ENCODE results near the gene TMEM209.

TMEM209 gene

DNA sequence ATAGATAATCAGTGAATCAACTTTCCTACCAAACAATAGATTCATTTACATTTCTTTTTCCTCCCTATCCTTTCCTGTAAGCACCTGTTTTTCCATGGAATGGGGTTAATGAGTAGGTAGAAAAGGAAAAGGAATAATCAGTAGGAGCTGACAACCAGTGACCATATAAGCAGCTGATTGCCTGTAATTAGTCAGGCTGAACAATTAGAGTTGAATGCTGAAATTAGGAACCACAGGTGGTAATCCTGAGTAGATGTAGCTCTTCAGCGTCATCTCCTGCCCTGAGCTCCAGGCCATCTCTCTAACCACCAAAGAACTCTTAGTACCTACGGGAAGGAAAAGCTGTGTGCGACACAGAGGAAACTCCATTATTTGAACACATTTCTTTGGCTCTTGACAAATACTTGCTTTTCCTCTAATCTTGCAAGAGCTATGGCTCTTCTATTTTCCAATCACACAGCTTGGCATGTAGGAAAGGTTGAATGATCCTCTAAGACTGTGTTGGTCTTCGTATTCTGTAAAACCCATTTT lies 71.0 kb downstream of the TMEM209 start:
- no peaks in the 10 kb centered on the region for H3K27me3 ChIP-seq (ENCODE audit: insufficient read depth, poor library complexity, severe bottlenecking)
- DNase-seq (ENCODE audit: low read depth in 1 of 2, low spot score in 1 of 2) = no peak
- TF ChIP-seq GABPA (IDR thresholded peaks at IDR 0.05; ENCODE audit: low read depth) (no peak), POLR2AphosphoS5 (IDR thresholded peaks at IDR 0.05; ENCODE audit: low read depth) (no peak), SPI1 (IDR thresholded peaks at IDR 0.05; ENCODE audit: borderline replicate concordance, low read depth) (no peak)
- TF ChIP-seq, protein P1, sequence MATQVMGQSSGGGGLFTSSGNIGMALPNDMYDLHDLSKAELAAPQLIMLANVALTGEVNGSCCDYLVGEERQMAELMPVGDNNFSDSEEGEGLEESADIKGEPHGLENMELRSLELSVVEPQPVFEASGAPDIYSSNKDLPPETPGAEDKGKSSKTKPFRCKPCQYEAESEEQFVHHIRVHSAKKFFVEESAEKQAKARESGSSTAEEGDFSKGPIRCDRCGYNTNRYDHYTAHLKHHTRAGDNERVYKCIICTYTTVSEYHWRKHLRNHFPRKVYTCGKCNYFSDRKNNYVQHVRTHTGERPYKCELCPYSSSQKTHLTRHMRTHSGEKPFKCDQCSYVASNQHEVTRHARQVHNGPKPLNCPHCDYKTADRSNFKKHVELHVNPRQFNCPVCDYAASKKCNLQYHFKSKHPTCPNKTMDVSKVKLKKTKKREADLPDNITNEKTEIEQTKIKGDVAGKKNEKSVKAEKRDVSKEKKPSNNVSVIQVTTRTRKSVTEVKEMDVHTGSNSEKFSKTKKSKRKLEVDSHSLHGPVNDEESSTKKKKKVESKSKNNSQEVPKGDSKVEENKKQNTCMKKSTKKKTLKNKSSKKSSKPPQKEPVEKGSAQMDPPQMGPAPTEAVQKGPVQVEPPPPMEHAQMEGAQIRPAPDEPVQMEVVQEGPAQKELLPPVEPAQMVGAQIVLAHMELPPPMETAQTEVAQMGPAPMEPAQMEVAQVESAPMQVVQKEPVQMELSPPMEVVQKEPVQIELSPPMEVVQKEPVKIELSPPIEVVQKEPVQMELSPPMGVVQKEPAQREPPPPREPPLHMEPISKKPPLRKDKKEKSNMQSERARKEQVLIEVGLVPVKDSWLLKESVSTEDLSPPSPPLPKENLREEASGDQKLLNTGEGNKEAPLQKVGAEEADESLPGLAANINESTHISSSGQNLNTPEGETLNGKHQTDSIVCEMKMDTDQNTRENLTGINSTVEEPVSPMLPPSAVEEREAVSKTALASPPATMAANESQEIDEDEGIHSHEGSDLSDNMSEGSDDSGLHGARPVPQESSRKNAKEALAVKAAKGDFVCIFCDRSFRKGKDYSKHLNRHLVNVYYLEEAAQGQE (IDR thresholded peaks at IDR 0.05; ENCODE audit: insufficient replicate concordance, low read depth) = no peak
- TF ChIP-seq, protein P2, sequence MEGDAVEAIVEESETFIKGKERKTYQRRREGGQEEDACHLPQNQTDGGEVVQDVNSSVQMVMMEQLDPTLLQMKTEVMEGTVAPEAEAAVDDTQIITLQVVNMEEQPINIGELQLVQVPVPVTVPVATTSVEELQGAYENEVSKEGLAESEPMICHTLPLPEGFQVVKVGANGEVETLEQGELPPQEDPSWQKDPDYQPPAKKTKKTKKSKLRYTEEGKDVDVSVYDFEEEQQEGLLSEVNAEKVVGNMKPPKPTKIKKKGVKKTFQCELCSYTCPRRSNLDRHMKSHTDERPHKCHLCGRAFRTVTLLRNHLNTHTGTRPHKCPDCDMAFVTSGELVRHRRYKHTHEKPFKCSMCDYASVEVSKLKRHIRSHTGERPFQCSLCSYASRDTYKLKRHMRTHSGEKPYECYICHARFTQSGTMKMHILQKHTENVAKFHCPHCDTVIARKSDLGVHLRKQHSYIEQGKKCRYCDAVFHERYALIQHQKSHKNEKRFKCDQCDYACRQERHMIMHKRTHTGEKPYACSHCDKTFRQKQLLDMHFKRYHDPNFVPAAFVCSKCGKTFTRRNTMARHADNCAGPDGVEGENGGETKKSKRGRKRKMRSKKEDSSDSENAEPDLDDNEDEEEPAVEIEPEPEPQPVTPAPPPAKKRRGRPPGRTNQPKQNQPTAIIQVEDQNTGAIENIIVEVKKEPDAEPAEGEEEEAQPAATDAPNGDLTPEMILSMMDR (IDR thresholded peaks at IDR 0.05; ENCODE audit: insufficient read depth, low read length) = no peak
- H3K4me3 ChIP-seq (replicated peaks; ENCODE audit: insufficient read depth, low read length) = no peak overlapping the region
- no peak overlapping the region for H3K27ac ChIP-seq (replicated peaks)

DNA sequence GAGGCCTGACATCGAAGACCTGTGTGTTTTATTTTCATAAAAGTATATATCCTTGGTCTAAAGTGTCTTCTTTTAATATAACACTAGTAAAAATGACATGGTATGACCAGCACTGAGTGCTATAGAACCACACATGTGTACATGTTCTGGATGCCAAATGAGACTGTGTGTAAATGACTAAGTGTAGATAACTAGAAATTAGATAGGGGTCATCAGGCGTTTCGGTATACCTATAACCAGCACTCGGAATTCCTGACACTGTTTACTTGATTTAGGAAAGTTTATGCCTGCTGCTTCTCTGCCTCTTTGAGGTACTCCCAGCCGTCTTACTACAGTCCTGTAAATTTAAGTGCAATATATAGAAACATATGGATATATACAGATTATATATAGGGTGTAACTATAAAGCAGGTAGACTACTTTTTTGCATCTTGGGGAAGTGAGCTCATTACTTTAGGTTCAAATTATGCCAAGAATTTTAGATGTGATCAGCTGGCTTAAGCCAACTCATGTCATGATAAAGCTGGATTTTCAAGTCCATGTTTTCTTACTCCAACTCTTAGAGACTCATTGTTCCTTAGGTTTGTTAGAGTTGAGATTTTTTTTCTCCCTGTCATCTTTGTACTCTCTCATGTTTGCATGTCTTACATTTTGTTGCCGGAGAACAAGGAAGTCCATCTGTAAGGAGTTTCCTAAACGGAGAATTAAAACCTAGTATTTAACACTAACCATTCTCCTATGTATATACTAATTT lies 72.0 kb downstream of the TMEM209 start:
- H3K27ac ChIP-seq (replicated peaks) = no peak overlapping the region
- TF ChIP-seq GABPA (IDR thresholded peaks at IDR 0.05; ENCODE audit: low read depth) = no peak
- TF ChIP-seq, protein P1 (IDR thresholded peaks at IDR 0.05; ENCODE audit: insufficient replicate concordance, low read depth) = no peak
- TF ChIP-seq POLR2AphosphoS5 (IDR thresholded peaks at IDR 0.05; ENCODE audit: low read depth) = no peak
- TF ChIP-seq, protein P2 (IDR thresholded peaks at IDR 0.05; ENCODE audit: insufficient read depth, low read length) = no peak
- TF ChIP-seq SPI1 (IDR thresholded peaks at IDR 0.05; ENCODE audit: borderline replicate concordance, low read depth) = no peak
- H3K27me3 ChIP-seq (ENCODE audit: insufficient read depth, poor library complexity, severe bottlenecking) = no peaks in the 10 kb centered on the region

DNA sequence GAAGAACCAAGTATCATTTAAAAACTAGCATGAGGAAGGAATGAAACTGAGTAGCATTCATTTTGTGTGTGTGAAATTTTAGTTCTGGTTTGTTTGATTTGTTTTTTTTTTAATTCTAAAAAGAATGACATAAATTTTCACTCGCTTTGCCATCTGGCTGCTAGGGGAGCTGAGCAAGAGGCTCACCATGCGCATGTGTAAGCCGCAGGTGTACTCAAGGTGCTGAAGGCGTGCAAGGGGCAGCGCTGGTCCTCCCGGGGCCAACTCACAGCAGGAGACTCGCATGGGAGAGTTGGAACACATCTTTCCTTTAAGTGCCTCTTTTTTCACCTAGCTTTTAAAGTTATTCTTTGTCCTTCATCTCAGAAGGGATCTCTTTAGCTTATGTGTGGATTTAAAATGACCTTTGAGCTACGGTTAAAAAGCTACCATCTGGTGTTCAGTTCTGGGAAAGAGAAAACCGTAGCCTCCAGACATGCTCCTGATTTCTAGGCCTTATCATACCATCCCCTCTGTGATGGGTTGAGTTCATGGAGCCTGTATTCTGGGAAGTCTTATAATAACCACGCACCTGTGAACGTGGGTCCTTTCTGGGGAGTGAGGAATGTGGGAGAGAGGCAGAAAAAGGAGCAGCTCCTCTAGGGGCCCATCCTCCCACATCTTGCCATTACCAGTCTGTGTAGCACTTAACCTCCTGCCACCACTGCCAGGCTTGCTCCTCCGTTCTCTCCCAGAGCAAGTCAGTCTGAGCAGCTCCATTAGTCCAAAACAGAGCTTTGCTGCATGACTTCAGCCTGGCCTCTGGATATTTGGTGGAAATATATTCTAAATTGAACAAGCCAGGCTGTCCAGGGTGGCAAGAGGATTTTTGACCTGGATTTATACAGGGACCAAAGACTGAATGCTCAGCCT lies 73.0 kb downstream of the TMEM209 start:
- Histone ChIP-seq H3K27me3 (ENCODE audit: insufficient read depth, poor library complexity, severe bottlenecking) (no peaks in the 10 kb centered on the region), H3K4me3 (replicated peaks; ENCODE audit: insufficient read depth, low read length) (no peak overlapping the region), H3K27ac (replicated peaks) (no peak overlapping the region)
- DNase-seq (ENCODE audit: low read depth in 1 of 2, low spot score in 1 of 2) = no peak
- no peak for TF ChIP-seq SPI1 (IDR thresholded peaks at IDR 0.05; ENCODE audit: borderline replicate concordance, low read depth)
- TF ChIP-seq GABPA (IDR thresholded peaks at IDR 0.05; ENCODE audit: low read depth) = no peak
- TF ChIP-seq, protein P2 (IDR thresholded peaks at IDR 0.05; ENCODE audit: insufficient read depth, low read length) = no peak
- TF ChIP-seq, protein P1 (IDR thresholded peaks at IDR 0.05; ENCODE audit: insufficient replicate concordance, low read depth) = no peak
- TF ChIP-seq POLR2AphosphoS5 (IDR thresholded peaks at IDR 0.05; ENCODE audit: low read depth) = no peak

More for the DNA sequence above, 72.0 kb downstream of the TMEM209 start:
- no peak for DNase-seq (ENCODE audit: low read depth in 1 of 2, low spot score in 1 of 2)
- no peak overlapping the region for H3K4me3 ChIP-seq (replicated peaks; ENCODE audit: insufficient read depth, low read length)

Measured in HL-60 (cell line).